GM23248 (cell line): ENCODE results near the gene CDHR3.

Experiments used
- EZH2 ChIP-seq: fragments of 200-600 bp; sonication (generic); IDR thresholded peaks from 2 replicates; pipeline ENCODE4 v1.6.1; 2018; ENCODE audit warnings: antibody characterized with exemption, mild to moderate bottlenecking; ENCODE audit not compliant: insufficient read depth, poor library complexity, severe bottlenecking
- EZH2phosphoT487 ChIP-seq: fragments of 200-600 bp; sonication (generic); IDR thresholded peaks from 2 replicates; pipeline ENCODE4 v1.6.1; 2018; ENCODE audit warnings: antibody characterized with exemption, moderate library complexity, mild to moderate bottlenecking, low read depth; ENCODE audit not compliant: insufficient read depth

GRCh38 chr7:106050002-106050745, 87.1 kb downstream of the CDHR3 start:
- no peak for TF ChIP-seq EZH2
- no peak for TF ChIP-seq EZH2phosphoT487
